GM23248 (cell line): Measurements from ENCODE around the gene COL5A3.

Source experiments
- EZH2 ChIP-seq: fragments of 200-600 bp; sonication (generic); IDR thresholded peaks from 2 replicates; pipeline ENCODE4 v1.6.1; 2018; ENCODE audit warnings: antibody characterized with exemption, mild to moderate bottlenecking; ENCODE audit not compliant: insufficient read depth, poor library complexity, severe bottlenecking
- EZH2phosphoT487 ChIP-seq: fragments of 200-600 bp; sonication (generic); IDR thresholded peaks from 2 replicates; pipeline ENCODE4 v1.6.1; 2018; ENCODE audit warnings: antibody characterized with exemption, moderate library complexity, mild to moderate bottlenecking, low read depth; ENCODE audit not compliant: insufficient read depth

DNA sequence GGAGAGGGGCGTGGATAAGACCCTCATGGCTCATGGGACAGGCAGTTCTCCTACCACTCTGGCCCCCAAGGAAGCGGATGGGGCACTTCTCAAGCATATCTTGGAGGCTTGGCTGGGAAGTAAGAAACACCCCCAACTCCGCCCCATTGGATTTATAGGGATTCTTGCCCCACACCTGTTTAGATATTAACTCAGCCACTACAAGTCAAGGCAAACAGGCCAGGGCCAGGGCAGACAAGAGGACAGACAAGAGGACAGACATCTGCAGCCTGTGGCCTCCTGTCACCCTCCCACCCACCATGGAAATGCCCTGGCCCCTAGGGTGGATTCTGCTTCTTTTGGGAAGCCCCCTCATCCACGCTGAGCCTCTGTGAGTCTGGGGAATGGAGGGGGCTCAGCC, 27.1 kb upstream of the COL5A3 start:
- TF ChIP-seq EZH2: no peak
- TF ChIP-seq EZH2phosphoT487: no peak
